ENCODE results near the gene IMPA2.

The IMPA2 gene

DNA sequence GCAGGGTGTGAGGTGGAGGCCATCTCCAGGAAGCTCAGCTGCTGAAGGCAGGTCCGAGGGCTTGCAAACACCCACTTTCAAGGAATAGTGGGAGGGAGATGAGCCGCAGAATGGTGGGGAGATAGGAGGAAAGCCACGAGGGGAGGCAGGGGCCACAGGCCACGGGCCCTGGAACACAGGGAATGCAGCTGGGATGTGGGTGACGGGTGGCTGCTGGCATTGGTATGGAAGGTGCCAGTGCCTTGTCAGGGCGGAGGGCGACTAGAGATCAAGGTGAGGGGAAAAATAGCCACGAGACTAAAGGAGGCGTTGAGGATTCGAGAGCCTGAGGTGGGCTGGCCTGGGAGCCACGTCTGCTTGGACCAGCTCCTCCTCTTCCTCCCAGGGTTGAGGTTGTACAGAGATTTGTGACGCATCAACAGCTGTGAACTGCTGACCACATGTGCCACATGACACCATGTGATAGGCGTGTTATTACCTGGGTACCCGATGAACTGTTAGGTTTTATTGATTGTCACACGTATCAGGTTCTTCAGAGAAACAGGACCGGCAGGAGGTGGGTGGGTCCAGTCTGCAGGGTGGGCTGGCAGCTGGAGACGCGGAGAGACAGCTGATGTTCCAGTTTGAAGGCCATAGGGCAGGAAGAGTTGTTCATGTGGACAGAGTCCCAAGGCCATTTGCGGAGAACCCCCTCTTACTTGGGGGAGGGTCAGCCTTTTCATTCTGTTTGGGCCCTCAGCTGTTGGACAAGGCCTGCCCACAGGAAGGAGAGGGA, 9.9 kb downstream of the IMPA2 start:
- no peaks in the 10 kb centered on the region for H3K27me3 ChIP-seq
- no peaks in the 10 kb centered on the region for H3K9me3 ChIP-seq
- no peaks in the 10 kb centered on the region for H3K36me3 ChIP-seq
- peaks cover 0 to 15% (median 4%) of the 10 kb centered on the region in 4 donors for H3K4me1 ChIP-seq
- no peak overlapping the region for H3K27ac ChIP-seq
- no peak for DNase-seq
- TF ChIP-seq, protein P1, sequence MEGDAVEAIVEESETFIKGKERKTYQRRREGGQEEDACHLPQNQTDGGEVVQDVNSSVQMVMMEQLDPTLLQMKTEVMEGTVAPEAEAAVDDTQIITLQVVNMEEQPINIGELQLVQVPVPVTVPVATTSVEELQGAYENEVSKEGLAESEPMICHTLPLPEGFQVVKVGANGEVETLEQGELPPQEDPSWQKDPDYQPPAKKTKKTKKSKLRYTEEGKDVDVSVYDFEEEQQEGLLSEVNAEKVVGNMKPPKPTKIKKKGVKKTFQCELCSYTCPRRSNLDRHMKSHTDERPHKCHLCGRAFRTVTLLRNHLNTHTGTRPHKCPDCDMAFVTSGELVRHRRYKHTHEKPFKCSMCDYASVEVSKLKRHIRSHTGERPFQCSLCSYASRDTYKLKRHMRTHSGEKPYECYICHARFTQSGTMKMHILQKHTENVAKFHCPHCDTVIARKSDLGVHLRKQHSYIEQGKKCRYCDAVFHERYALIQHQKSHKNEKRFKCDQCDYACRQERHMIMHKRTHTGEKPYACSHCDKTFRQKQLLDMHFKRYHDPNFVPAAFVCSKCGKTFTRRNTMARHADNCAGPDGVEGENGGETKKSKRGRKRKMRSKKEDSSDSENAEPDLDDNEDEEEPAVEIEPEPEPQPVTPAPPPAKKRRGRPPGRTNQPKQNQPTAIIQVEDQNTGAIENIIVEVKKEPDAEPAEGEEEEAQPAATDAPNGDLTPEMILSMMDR (IDR thresholded peaks at IDR 0.05) = no peak
- intact Hi-C loops (cut with DNase I; ENCODE audit: low total_unique reads) = loop anchor here (5.0 kb wide), 1 partner anchor 54 kb away; no protein-coding TSS in a partner anchor
- H3K4me3 ChIP-seq = no peak overlapping the region

DNA sequence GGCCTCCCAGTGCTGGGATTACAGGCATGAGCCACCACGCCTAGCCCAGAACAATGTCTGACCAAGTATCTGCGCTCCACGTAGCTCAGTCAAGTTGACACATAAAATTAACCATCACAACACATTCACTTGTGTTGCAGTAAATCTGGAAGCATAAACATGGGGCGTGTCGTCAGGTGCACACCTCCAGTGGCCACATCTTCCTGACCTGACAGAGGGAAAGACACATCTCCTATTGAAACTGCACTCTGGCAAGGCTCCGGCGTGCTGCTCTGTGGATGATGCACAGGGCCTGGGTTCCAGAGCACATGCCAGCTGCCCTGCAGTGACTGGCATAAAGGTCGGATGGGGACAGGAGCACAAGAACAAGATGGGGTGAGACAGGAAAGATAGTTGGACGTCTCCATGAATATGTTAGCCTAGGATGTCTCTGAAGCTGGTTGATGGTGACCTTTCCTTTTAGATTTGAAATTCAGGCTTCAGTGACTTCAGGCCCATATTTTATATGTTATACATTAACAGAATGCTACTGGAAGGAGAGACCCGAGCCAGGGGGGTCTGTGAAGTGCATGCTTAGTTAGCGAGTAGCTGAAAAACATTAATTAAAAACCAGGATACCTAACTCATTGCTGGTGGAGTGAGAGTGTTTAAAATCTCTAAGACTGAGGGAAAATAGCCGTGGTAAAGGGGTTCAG, 10.9 kb downstream of the IMPA2 start:
- Histone ChIP-seq H3K36me3 (no peaks in the 10 kb centered on the region), H3K27me3 (no peaks in the 10 kb centered on the region), H3K4me1 (peaks cover 0 to 14% (median 4%) of the 10 kb centered on the region in 4 donors), H3K4me3 (no peak overlapping the region), H3K9me3 (no peaks in the 10 kb centered on the region), H3K27ac (no peak overlapping the region)
- peak in 1 of 2 donors; percentile 2 for DNase-seq
- intact Hi-C loops (cut with DNase I; ENCODE audit: low total_unique reads) = loop anchor here (5.0 kb wide), 1 partner anchor 55 kb away; no protein-coding TSS in a partner anchor
- TF ChIP-seq, protein P1 (IDR thresholded peaks at IDR 0.05) = no peak

DNA sequence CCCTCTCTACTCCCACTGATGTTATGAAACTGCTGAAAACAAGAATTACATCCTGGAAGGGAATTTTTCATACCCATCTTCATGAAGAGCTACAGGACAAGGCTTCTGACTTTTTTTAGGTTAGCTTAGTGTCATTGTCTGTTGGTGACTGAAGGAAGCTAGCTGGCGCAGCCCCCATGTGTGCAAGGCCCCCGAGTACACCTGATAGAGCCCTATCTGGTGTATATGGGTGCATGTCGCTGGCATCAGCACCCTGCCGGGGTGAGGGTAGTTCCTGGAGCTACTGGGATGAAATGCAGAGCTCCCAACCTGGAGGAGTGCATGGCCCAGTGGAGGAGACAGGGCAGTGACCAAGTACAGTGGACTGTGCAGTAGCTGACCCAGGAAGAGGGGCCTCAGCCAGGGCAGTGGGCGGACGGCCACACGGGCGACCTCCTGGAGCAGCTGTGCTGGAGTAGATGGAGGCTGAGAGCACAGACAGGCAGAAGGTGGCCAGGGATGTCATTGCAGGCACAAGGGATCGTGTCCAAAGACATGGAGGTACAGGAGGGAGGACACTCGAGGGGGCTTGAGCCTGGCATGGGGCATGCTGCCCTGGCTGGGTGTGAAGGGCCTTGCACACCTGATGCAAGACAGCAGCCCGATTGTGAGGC, 12.1 kb downstream of the IMPA2 start:
- peak in 1 of 2 donors; percentile 53 for DNase-seq
- Histone ChIP-seq H3K4me3 (no peak overlapping the region), H3K4me1 (peaks cover 0 to 11% (median 4%) of the 10 kb centered on the region in 4 donors), H3K36me3 (no peaks in the 10 kb centered on the region), H3K27me3 (no peaks in the 10 kb centered on the region), H3K27ac (no peak overlapping the region), H3K9me3 (no peaks in the 10 kb centered on the region)
- TF ChIP-seq, protein P1 (IDR thresholded peaks at IDR 0.05) = no peak
- intact Hi-C loops (cut with DNase I; ENCODE audit: low total_unique reads) = loop anchor here (5.0 kb wide), 1 partner anchor 56 kb away; no protein-coding TSS in a partner anchor

DNA sequence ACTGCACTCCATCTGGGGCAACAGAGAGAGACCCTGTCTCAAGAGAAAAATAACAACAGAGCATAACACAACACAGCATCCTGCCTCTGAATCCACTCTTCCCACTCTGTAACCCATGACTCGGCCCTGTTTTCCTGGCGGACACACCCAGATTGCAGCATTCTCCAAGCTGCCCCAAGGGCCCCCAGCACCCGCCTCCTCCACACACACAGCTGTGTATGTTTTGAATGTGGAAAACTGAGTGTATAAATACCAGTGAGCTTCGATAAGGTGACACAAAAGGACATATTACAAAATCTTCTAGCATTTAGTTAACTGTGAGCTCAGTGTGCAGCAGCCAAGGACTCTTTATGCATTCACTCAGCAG, 13.0 kb downstream of the IMPA2 start:
- Histone ChIP-seq H3K27me3 (no peaks in the 10 kb centered on the region), H3K4me1 (peaks cover 0 to 11% (median 4%) of the 10 kb centered on the region in 4 donors), H3K36me3 (peaks cover 0 to 4% (median 4%) of the 10 kb centered on the region in 3 donors), H3K9me3 (no peaks in the 10 kb centered on the region), H3K27ac (no peak overlapping the region), H3K4me3 (no peak overlapping the region)
- intact Hi-C loops (cut with DNase I; ENCODE audit: low total_unique reads) = loop anchor here (5.0 kb wide), 1 partner anchor 57 kb away; no protein-coding TSS in a partner anchor
- TF ChIP-seq, protein P1 (IDR thresholded peaks at IDR 0.05) = no peak
- no peak for DNase-seq

DNA sequence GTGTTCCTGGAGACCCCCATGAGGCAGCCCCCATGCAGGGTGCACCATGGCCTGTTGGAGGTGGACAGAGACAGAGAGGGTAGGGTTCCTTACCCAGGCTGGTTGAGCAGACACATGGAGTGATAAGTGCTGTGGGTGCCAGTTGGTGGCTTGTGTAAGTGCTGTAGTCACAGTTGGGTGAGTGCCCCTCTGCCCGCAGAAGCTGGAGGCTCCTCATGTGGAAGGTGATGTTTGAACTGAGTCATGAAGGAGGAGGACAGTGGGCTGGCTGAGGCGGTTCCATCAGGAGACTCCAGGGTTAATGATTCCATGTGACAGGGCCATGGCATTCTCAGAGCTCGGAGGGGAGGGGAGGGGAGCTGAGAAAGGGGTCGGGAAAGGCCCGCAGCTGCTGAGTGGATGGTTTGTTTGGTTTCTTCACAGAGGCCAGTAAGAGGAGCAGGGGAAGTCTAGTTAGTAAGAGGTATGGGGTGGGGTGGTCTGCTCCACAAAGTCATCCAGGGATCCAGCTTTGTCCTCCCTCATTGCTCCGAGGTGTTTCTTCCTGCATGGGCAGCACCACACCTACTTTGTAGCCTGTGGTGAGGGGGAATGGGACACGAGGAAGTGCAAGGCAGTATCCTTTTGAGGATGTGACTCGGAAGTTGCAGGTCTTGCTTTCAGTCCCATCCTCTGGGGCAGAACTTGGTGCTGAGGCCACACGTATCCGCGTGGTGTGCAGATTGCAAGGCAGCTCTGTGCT, 13.6 kb downstream of the IMPA2 start:
- peaks cover 0 to 10% (median 7%) of the 10 kb centered on the region in 3 donors for H3K36me3 ChIP-seq
- intact Hi-C loops (cut with DNase I; ENCODE audit: low total_unique reads) = loop anchor here (5.0 kb wide), 1 partner anchor 58 kb away; no protein-coding TSS in a partner anchor
- H3K27ac ChIP-seq = no peak overlapping the region
- no peaks in the 10 kb centered on the region for H3K9me3 ChIP-seq
- peaks cover 0 to 11% (median 4%) of the 10 kb centered on the region in 4 donors for H3K4me1 ChIP-seq
- TF ChIP-seq, protein P1 (IDR thresholded peaks at IDR 0.05) = no peak
- no peaks in the 10 kb centered on the region for H3K27me3 ChIP-seq
- H3K4me3 ChIP-seq = no peak overlapping the region
- DNase-seq = peak in 1 of 2 donors; percentile 56
